Endothelial cell of umbilical vein (primary cell): ENCODE data around the gene NCEH1.

ENCODE experiments used
- GATA2 ChIP-seq: IDR thresholded peaks from 2 replicates; pipeline ENCODE4 v1.7.0; 2011; ENCODE audit warnings: low read depth, mild to moderate bottlenecking, moderate library complexity, mixed read lengths, low read length; ENCODE audit not compliant: insufficient read length, insufficient read depth
- MAX ChIP-seq: IDR thresholded peaks from 2 replicates; pipeline ENCODE4 v1.6.1; 2011; ENCODE audit not compliant: insufficient read depth, insufficient read length
- POLR2A ChIP-seq: IDR thresholded peaks from 2 replicates; pipeline ENCODE4 v1.6.1; 2012; ENCODE audit warnings: low read depth, mild to moderate bottlenecking, control low read depth, low read length
- POLR2AphosphoS5 ChIP-seq: IDR thresholded peaks from 2 replicates; pipeline ENCODE4 v1.6.1; 2012; ENCODE audit warnings: low read depth, mild to moderate bottlenecking, control low read depth, low read length, moderate library complexity; ENCODE audit not compliant: insufficient read depth
- TF ChIP-seq, protein P1 (sequence below), 2 donors: IDR thresholded peaks; 1 replicate in 1 of 2; 2 replicates in 1 of 2; pipeline ENCODE4 v1.5.1; 2011; ENCODE audit warnings: low read length in 2 of 2, mild to moderate bottlenecking in 2 of 2, moderate library complexity in 2 of 2, control low read depth in 1 of 2, inconsistent platforms in 1 of 2, low read depth in 1 of 2; ENCODE audit not compliant: insufficient read depth in 1 of 2; ENCODE audit errors: extremely low read depth in 1 of 2

DNA sequence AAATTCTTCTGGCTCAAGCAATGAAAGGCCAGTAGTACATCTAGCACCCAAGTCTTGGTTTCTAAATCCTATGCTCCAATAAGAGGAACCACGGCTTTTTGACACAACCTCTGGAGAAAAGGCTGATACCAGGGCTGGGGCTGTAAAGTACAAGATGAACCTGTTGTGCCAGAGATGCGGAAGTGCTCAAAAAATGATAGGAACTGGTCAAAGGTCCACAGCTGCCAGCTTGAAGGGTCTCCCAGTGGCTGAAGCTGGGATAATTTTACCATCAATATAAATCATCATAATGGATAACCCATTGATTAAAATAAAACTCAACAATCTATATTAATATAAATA, 558 bp upstream of the NCEH1 start:
- TF ChIP-seq POLR2A = no peak
- TF ChIP-seq, protein P1, sequence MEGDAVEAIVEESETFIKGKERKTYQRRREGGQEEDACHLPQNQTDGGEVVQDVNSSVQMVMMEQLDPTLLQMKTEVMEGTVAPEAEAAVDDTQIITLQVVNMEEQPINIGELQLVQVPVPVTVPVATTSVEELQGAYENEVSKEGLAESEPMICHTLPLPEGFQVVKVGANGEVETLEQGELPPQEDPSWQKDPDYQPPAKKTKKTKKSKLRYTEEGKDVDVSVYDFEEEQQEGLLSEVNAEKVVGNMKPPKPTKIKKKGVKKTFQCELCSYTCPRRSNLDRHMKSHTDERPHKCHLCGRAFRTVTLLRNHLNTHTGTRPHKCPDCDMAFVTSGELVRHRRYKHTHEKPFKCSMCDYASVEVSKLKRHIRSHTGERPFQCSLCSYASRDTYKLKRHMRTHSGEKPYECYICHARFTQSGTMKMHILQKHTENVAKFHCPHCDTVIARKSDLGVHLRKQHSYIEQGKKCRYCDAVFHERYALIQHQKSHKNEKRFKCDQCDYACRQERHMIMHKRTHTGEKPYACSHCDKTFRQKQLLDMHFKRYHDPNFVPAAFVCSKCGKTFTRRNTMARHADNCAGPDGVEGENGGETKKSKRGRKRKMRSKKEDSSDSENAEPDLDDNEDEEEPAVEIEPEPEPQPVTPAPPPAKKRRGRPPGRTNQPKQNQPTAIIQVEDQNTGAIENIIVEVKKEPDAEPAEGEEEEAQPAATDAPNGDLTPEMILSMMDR (IDR thresholded peaks at IDR 0.05; ENCODE audit: extremely low read depth in 1 of 2, insufficient read depth in 1 of 2, low read depth in 1 of 2, low read length in 2 of 2) = no peak
- TF ChIP-seq POLR2AphosphoS5 = no peak
- TF ChIP-seq MAX = no peak
- TF ChIP-seq GATA2 = no peak
